ENCODE results near the gene OR13H1. TPM values are rescaled to one million over a fixed set of nuclear protein-coding genes. Genes with fewer than 3 reads are reported as not detected.
"Not testable (repeated sequence)": the region's sequence is repeated elsewhere in the genome, so short reads cannot be mapped to it uniquely, and the experiment has no call there.

Gene OR13H1
- total RNA-seq: not detected

- Mint-ChIP-seq H3K9me3 (ENCODE audit: insufficient read depth) (no peaks in the 10 kb centered on the region), H3K4me1 (ENCODE audit: low read depth) (no peaks in the 10 kb centered on the region), H3K36me3 (ENCODE audit: low read depth) (no peaks in the 10 kb centered on the region), H3K4me3 (no peak within 1 kb of the TSS), H3K27me3 (ENCODE audit: low read depth) (no peaks in the 10 kb centered on the region), H3K27ac (no peak within 1 kb of the TSS)
- POLR2A ChIA-PET: no interaction called here
- no peak for DNase-seq
- CTCF ChIA-PET: no interaction called here
- ATAC-seq: no peak
Measured at GRCh38 chrX:131543774-131544173, at the start of gene OR13H1. Gene OR13H1, plus strand, starts transcription at chrX:131544074. Its CDS starts 0 bp downstream, at chrX:131544074.

GRCh38 chrX:131501556-131501955 lies 42.3 kb upstream of the OR13H1 start:
- CTCF ChIA-PET; H3K27ac Mint-ChIP-seq; POLR2A ChIA-PET; H3K4me3 Mint-ChIP-seq; ATAC-seq; H3K27me3 Mint-ChIP-seq (ENCODE audit: low read depth); DNase-seq; H3K36me3 Mint-ChIP-seq (ENCODE audit: low read depth); H3K4me1 Mint-ChIP-seq (ENCODE audit: low read depth); H3K9me3 Mint-ChIP-seq (ENCODE audit: insufficient read depth): not testable (repeated sequence)

- no peaks in the 10 kb centered on the region for H3K9me3 Mint-ChIP-seq (ENCODE audit: insufficient read depth)
- ChIA-PET POLR2A (no interaction called here), CTCF (interaction anchor here (0.6 kb wide), 1 partner anchor 64 kb away, joined by 3 read pairs; no protein-coding TSS in a partner anchor)
- H3K27ac Mint-ChIP-seq: no peak overlapping the region
- no peak for ATAC-seq
- no peak overlapping the region for H3K4me3 Mint-ChIP-seq
- no peaks in the 10 kb centered on the region for H3K36me3 Mint-ChIP-seq (ENCODE audit: low read depth)
- no peaks in the 10 kb centered on the region for H3K27me3 Mint-ChIP-seq (ENCODE audit: low read depth)
- DNase-seq: no peak
- H3K4me1 Mint-ChIP-seq (ENCODE audit: low read depth): no peaks in the 10 kb centered on the region
Measured at GRCh38 chrX:131513159-131513914, 30.5 kb upstream of the OR13H1 start.

GRCh38 chrX:131521824-131522223 lies 22.1 kb upstream of the OR13H1 start:
- Mint-ChIP-seq H3K27ac (no peak overlapping the region), H3K4me3 (no peak overlapping the region), H3K4me1 (ENCODE audit: low read depth) (no peaks in the 10 kb centered on the region), H3K27me3 (ENCODE audit: low read depth) (no peaks in the 10 kb centered on the region), H3K9me3 (ENCODE audit: insufficient read depth) (no peaks in the 10 kb centered on the region), H3K36me3 (ENCODE audit: low read depth) (no peaks in the 10 kb centered on the region)
- ATAC-seq (no peak), DNase-seq (no peak)
- CTCF ChIA-PET: no interaction called here
- POLR2A ChIA-PET: no interaction called here

GRCh38 chrX:131544218-131544617 lies 344 bp downstream of the OR13H1 start:
- Mint-ChIP-seq H3K4me3 (no peak overlapping the region), H3K36me3 (ENCODE audit: low read depth) (no peaks in the 10 kb centered on the region), H3K4me1 (ENCODE audit: low read depth) (no peaks in the 10 kb centered on the region), H3K27me3 (ENCODE audit: low read depth) (no peaks in the 10 kb centered on the region), H3K9me3 (ENCODE audit: insufficient read depth) (no peaks in the 10 kb centered on the region), H3K27ac (no peak overlapping the region)
- CTCF ChIA-PET: no interaction called here
- ATAC-seq (no peak), DNase-seq (no peak)
- POLR2A ChIA-PET: no interaction called here

- no peak for DNase-seq
Measured at GRCh38 chrX:131549011-131549410, 5.1 kb downstream of the OR13H1 start.

GRCh38 chrX:131552453-131552852 lies 8.6 kb downstream of the OR13H1 start:
- H3K36me3 Mint-ChIP-seq (ENCODE audit: low read depth); H3K4me1 Mint-ChIP-seq (ENCODE audit: low read depth); ATAC-seq; DNase-seq; CTCF ChIA-PET; H3K4me3 Mint-ChIP-seq; H3K9me3 Mint-ChIP-seq (ENCODE audit: insufficient read depth); H3K27me3 Mint-ChIP-seq (ENCODE audit: low read depth); POLR2A ChIA-PET; H3K27ac Mint-ChIP-seq: not testable (repeated sequence)

More at GRCh38 chrX:131549011-131549410, 5.1 kb downstream of the OR13H1 start:
- H3K27me3 Mint-ChIP-seq (ENCODE audit: low read depth): no peaks in the 10 kb centered on the region
- ChIA-PET POLR2A (no interaction called here), CTCF (no interaction called here)
- no peaks in the 10 kb centered on the region for H3K4me1 Mint-ChIP-seq (ENCODE audit: low read depth)
- no peaks in the 10 kb centered on the region for H3K36me3 Mint-ChIP-seq (ENCODE audit: low read depth)
- no peak overlapping the region for H3K27ac Mint-ChIP-seq
- H3K4me3 Mint-ChIP-seq: no peak overlapping the region
- no peak for ATAC-seq
- no peaks in the 10 kb centered on the region for H3K9me3 Mint-ChIP-seq (ENCODE audit: insufficient read depth)

GRCh38 chrX:131558562-131558961 lies 14.7 kb downstream of the OR13H1 start:
- H3K36me3 Mint-ChIP-seq (ENCODE audit: low read depth): no peaks in the 10 kb centered on the region
- no peak overlapping the region for H3K4me3 Mint-ChIP-seq
- no peaks in the 10 kb centered on the region for H3K4me1 Mint-ChIP-seq (ENCODE audit: low read depth)
- H3K27ac Mint-ChIP-seq: no peak overlapping the region
- no peaks in the 10 kb centered on the region for H3K9me3 Mint-ChIP-seq (ENCODE audit: insufficient read depth)
- H3K27me3 Mint-ChIP-seq (ENCODE audit: low read depth): no peaks in the 10 kb centered on the region
- ChIA-PET POLR2A (no interaction called here), CTCF (no interaction called here)
- DNase-seq (no peak), ATAC-seq (no peak)

GRCh38 chrX:131564553-131565229 lies 20.8 kb downstream of the OR13H1 start:
- ATAC-seq (no peak), DNase-seq (no peak)
- Mint-ChIP-seq H3K36me3 (ENCODE audit: low read depth) (no peaks in the 10 kb centered on the region), H3K27me3 (ENCODE audit: low read depth) (no peaks in the 10 kb centered on the region), H3K4me3 (no peak overlapping the region), H3K4me1 (ENCODE audit: low read depth) (no peaks in the 10 kb centered on the region), H3K27ac (no peak overlapping the region), H3K9me3 (ENCODE audit: insufficient read depth) (no peaks in the 10 kb centered on the region)
- CTCF ChIA-PET: no interaction called here
- POLR2A ChIA-PET: no interaction called here

- ATAC-seq (no peak), DNase-seq (no peak)
- ChIA-PET CTCF (no interaction called here), POLR2A (no interaction called here)
- H3K27me3 Mint-ChIP-seq (ENCODE audit: low read depth): no peaks in the 10 kb centered on the region
- H3K4me3 Mint-ChIP-seq: no peak overlapping the region
- H3K9me3 Mint-ChIP-seq (ENCODE audit: insufficient read depth): no peaks in the 10 kb centered on the region
- H3K27ac Mint-ChIP-seq: no peak overlapping the region
- H3K4me1 Mint-ChIP-seq (ENCODE audit: low read depth): no peaks in the 10 kb centered on the region
- no peaks in the 10 kb centered on the region for H3K36me3 Mint-ChIP-seq (ENCODE audit: low read depth)
Measured at GRCh38 chrX:131565909-131566308, 22.0 kb downstream of the OR13H1 start.

GRCh38 chrX:131571348-131571747 lies 27.5 kb downstream of the OR13H1 start:
- DNase-seq: no peak
- no peak overlapping the region for H3K4me3 Mint-ChIP-seq
- no peak overlapping the region for H3K27ac Mint-ChIP-seq
- no peaks in the 10 kb centered on the region for H3K36me3 Mint-ChIP-seq (ENCODE audit: low read depth)
- H3K9me3 Mint-ChIP-seq (ENCODE audit: insufficient read depth): no peaks in the 10 kb centered on the region
- no peaks in the 10 kb centered on the region for H3K27me3 Mint-ChIP-seq (ENCODE audit: low read depth)
- no peaks in the 10 kb centered on the region for H3K4me1 Mint-ChIP-seq (ENCODE audit: low read depth)
- CTCF ChIA-PET: no interaction called here
- no peak for ATAC-seq
- POLR2A ChIA-PET: no interaction called here

- no peaks in the 10 kb centered on the region for H3K36me3 Mint-ChIP-seq (ENCODE audit: low read depth)
- H3K4me1 Mint-ChIP-seq (ENCODE audit: low read depth): no peaks in the 10 kb centered on the region
- H3K27ac Mint-ChIP-seq: no peak overlapping the region
- CTCF ChIA-PET: no interaction called here
- POLR2A ChIA-PET: no interaction called here
- no peak for DNase-seq
- ATAC-seq: no peak
- no peaks in the 10 kb centered on the region for H3K9me3 Mint-ChIP-seq (ENCODE audit: insufficient read depth)
- no peaks in the 10 kb centered on the region for H3K27me3 Mint-ChIP-seq (ENCODE audit: low read depth)
- no peak overlapping the region for H3K4me3 Mint-ChIP-seq
Measured at GRCh38 chrX:131572372-131573014, 28.6 kb downstream of the OR13H1 start.
